Tibial artery (tissue), 4 donors: ENCODE data around the gene AKAP8L.

Experiments
- DNase-seq, 2 donors: peaks; one replicate each; pipeline ENCODE4 v3.0.0-alpha.2; 2019
- H3K27ac ChIP-seq, 2 donors: fragments of 200-600 bp; sonication (generic) in 1 of 2; 1 replicate in 1 of 2; 2 replicates in 1 of 2; pipeline ENCODE4 v1.5.1; 2018 to 2019; ENCODE audit warnings: mild to moderate bottlenecking in 1 of 2
- H3K27me3 ChIP-seq, 2 donors: fragments of 200-600 bp; sonication (generic) in 1 of 2; one replicate each; pipeline versions ENCODE4 v1.5.1 to v1.6.0; 2016 to 2019
- H3K36me3 ChIP-seq, 3 donors: fragments of 200-600 bp; sonication (generic) in 2 of 3; one replicate each; pipeline ENCODE4 v1.5.1; 2016 to 2019; ENCODE audit warnings: mild to moderate bottlenecking in 2 of 3
- H3K4me1 ChIP-seq, 4 donors: fragments of 200-600 bp; sonication (generic) in 2 of 4; 1 replicate in 3 of 4; 2 replicates in 1 of 4; pipeline ENCODE4 v1.5.1; 2016 to 2019
- H3K4me3 ChIP-seq, 2 donors: fragments of 200-600 bp; sonication (generic) in 1 of 2; 1 replicate in 1 of 2; 2 replicates in 1 of 2; pipeline ENCODE4 v1.5.1; 2018 to 2019; ENCODE audit warnings: mild to moderate bottlenecking in 2 of 2
- H3K9me3 ChIP-seq, 3 donors: fragments of 200-600 bp; sonication (generic) in 1 of 3; one replicate each; pipeline ENCODE4 v1.5.1; 2016 to 2019
- intact Hi-C: fragments of 100-400 bp; cut with DNase I; formaldehyde crosslinking; loops from one replicate; pipeline ENCODE4 v1.15.0; 2023; ENCODE audit warnings: low total_unique reads
- TF ChIP-seq, protein P1 (sequence below), 2 experiments: fragments of 200-600 bp in 1 of 2; fragments of 450-650 bp in 1 of 2; IDR thresholded peaks; one replicate each; pipeline ENCODE4 v1.5.1; 2017 to 2019; ENCODE audit warnings: antibody characterized with exemption in 2 of 2, mild to moderate bottlenecking in 1 of 2, moderate library complexity in 1 of 2

Gene AKAP8L

DNA sequence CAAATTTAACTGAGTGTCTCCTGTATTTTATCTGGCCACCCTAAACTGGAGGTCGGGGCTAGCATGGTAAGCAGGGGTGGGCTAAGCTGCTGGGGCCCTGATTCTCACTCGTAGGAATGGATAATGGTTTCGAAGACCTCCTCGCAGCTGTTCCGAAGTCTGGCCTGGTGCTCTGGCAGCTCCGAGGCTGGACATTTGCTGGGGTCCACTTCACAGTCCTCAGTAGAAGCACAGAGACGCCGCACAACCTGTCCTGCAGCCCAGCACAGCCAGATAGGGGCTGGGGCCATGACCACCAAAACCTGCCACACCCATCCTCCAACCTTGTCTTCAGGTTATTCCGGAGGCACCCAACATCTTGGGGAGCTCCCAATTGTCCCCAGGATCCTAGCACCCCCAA, 37.2 kb upstream of the AKAP8L start:
- Histone ChIP-seq H3K36me3 (no peaks in the 10 kb centered on the region), H3K4me3 (no peak overlapping the region), H3K27me3 (peaks cover 4 to 50% of the 10 kb centered on the region in 2 donors), H3K27ac (no peak overlapping the region), H3K4me1 (peaks cover 0 to 43% (median 34%) of the 10 kb centered on the region in 4 donors), H3K9me3 (no peaks in the 10 kb centered on the region)
- TF ChIP-seq, protein P1, sequence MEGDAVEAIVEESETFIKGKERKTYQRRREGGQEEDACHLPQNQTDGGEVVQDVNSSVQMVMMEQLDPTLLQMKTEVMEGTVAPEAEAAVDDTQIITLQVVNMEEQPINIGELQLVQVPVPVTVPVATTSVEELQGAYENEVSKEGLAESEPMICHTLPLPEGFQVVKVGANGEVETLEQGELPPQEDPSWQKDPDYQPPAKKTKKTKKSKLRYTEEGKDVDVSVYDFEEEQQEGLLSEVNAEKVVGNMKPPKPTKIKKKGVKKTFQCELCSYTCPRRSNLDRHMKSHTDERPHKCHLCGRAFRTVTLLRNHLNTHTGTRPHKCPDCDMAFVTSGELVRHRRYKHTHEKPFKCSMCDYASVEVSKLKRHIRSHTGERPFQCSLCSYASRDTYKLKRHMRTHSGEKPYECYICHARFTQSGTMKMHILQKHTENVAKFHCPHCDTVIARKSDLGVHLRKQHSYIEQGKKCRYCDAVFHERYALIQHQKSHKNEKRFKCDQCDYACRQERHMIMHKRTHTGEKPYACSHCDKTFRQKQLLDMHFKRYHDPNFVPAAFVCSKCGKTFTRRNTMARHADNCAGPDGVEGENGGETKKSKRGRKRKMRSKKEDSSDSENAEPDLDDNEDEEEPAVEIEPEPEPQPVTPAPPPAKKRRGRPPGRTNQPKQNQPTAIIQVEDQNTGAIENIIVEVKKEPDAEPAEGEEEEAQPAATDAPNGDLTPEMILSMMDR (IDR thresholded peaks at IDR 0.05), result no peak
- intact Hi-C loops, result no loop called here
- DNase-seq, result no peak

DNA sequence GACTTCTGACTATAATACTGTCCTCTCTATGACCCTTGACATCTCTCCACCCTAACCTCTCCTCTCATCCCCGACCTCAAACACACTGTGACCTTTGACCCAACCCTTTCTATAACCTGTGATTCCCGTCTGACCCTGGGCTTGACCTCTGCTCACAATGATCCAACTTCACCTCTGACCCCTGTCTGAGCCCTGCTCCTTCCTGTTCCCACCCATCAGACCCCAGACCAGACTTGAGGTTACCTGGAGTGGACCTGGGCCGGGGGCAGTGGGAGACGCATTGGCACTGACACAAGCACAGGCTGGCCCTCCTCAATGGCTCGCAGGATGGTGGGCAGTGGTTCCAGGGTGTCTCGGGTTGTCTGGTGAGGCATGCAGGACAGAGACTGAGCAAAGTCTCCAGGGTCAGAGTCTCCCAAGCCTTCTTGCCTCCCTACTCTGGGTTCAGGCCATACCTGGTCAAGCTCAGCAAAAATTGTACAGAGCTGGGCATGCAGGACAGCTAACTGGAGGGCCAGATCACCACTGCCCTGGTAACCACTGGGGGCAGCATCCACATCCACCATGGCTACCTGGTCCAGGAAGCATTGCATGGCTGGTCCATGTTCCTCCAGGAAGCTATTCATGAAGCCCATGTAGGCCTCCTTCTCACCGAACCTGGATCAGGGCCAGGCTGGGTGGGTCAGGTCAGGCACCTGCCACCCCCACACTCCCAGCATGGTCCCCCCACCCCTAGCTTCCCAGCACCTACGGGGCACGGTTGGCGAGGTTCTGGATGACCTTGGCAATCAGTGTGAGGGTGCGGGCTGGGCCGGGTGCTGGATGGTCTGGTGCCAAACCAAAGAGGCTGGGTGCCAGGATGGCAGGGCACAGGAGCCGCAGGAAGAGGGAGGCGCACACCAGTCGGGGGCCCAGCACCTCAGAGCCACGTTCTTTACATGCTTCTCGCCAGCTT, 35.4 kb upstream of the AKAP8L start:
- TF ChIP-seq, protein P1 (IDR thresholded peaks at IDR 0.05), result no peak
- Histone ChIP-seq H3K27me3 (peaks cover 4 to 50% of the 10 kb centered on the region in 2 donors), H3K36me3 (no peaks in the 10 kb centered on the region), H3K4me3 (no peak overlapping the region), H3K9me3 (no peaks in the 10 kb centered on the region), H3K27ac (no peak overlapping the region), H3K4me1 (peaks cover 0 to 45% (median 36%) of the 10 kb centered on the region in 4 donors)
- intact Hi-C loops, result loop anchor here (5.0 kb wide), 1 partner anchor 98 kb away; no protein-coding TSS in a partner anchor
- peak in 1 of 2 donors; percentile 63 for DNase-seq

DNA sequence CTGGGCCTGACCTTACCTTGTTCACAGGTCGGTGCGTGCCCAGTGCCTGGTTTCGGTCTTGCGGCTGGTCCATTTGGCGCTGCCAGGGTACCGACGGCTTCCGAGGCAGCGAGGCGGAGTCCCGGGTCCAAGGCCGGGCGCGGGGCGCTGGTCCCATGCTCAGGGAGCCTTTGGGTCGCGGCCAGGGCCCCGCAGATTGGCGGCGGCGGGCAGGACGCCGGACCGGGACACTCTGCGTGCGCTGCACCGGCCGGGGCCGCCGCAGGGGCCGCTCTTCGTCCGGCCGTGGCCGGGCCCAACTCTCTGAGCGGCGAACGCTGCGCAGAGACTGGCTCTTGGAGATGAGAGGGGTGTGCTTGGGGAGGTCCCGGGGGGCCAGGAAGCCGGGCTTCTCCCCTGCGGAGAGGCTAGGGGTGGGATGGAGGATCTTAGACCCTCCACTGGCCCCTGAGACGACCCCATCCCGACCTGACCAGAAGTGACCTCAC, 34.3 kb upstream of the AKAP8L start:
- TF ChIP-seq, protein P1 (IDR thresholded peaks at IDR 0.05), result peak in 1 of 2 experiments; percentile 27
- Histone ChIP-seq H3K9me3 (no peaks in the 10 kb centered on the region), H3K36me3 (no peaks in the 10 kb centered on the region), H3K4me3 (peak overlapping the region; percentile 54), H3K27me3 (peaks cover 4 to 45% of the 10 kb centered on the region in 2 donors), H3K4me1 (peaks cover 0 to 52% (median 44%) of the 10 kb centered on the region in 4 donors), H3K27ac (peak overlapping the region; percentile 39 to 75)
- peak in 1 of 2 donors; percentile 59 for DNase-seq
- intact Hi-C loops, result loop anchor here (5.0 kb wide), 1 partner anchor 99 kb away; no protein-coding TSS in a partner anchor

DNA sequence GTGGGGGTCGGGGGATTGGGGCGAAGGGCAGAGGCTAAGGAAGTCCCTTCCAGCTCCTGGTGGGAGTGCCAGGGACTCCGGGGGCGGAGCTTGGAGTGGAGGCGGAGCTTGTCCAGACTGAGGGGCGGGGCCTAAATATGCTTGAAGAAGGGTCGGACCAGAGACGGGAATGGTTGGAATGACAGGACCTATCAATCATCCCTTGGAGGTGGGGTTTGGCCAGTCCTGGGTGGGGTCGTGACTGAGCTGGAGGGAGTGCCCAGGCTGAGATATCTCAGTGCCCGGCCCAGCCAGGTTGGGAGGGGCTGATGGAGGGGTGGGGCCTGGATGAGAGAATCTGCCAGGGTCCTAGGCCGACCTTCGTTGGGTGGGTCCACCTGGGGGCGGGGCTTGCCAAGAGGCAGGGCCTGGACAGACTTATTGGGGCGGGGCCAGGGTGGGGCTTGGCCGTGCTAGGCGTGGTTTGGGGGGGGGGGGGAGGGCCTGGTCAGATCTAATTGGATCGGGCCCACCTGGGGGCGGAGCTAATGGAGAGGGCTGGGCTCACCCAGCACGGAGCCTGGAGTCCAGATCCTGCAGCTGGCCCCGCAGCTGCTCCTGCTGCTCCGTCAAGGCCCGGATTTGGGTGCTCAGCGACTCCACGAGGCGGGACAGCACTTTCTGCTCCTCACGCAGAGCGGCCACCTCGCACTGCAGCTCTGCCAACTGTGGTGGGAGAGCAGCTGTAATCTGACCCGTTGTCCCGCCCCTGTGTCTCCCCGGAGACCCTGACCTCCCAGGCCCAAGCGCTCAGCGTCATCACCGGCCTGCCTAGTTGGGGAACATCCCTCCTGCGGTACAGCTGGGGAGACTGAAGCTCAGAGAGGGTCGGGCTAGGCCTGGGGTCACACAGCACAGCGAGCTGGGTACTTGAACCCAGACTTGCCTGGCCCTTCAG, 33.6 kb upstream of the AKAP8L start:
- H3K36me3 ChIP-seq, result peaks cover 0 to under 1% (median 0%) of the 10 kb centered on the region in 3 donors
- H3K4me3 ChIP-seq, result peak overlapping the region; percentile 54
- peaks cover 0 to 44% (median 37%) of the 10 kb centered on the region in 4 donors for H3K4me1 ChIP-seq
- intact Hi-C loops, result loop anchor here (5.0 kb wide), 1 partner anchor 100 kb away; no protein-coding TSS in a partner anchor
- TF ChIP-seq, protein P1 (IDR thresholded peaks at IDR 0.05), result no peak
- no peaks in the 10 kb centered on the region for H3K9me3 ChIP-seq
- peaks cover 4 to 37% of the 10 kb centered on the region in 2 donors for H3K27me3 ChIP-seq
- peak; percentile 90 to 95 for DNase-seq
- H3K27ac ChIP-seq, result peak overlapping the region; percentile 39 to 75

DNA sequence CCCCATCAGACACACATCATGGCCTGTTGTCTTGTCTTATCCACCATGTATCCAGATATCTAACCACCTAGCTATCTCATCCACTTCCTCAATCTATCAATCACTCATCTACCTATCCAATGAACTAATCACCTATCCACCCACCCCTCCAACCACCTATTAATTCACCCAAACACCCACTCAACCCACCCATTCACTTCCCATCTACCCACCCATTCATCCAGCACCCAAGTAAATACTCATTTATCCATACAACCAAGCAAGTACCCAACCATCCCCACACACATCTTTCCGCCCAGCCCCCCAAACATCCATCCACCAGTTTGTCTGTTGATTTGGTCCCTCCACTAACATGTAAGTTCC, 31.7 kb upstream of the AKAP8L start:
- DNase-seq, result no peak
- Histone ChIP-seq H3K4me1 (peaks cover 0 to 47% (median 38%) of the 10 kb centered on the region in 4 donors), H3K27me3 (peaks cover 0 to 19% of the 10 kb centered on the region in 2 donors), H3K27ac (peak overlapping the region; percentile 75 to 82), H3K36me3 (peaks cover 0 to 12% (median 0%) of the 10 kb centered on the region in 3 donors), H3K9me3 (no peaks in the 10 kb centered on the region), H3K4me3 (no peak overlapping the region)
- intact Hi-C loops, result loop anchor here (5.0 kb wide), 1 partner anchor 102 kb away; no protein-coding TSS in a partner anchor
- TF ChIP-seq, protein P1 (IDR thresholded peaks at IDR 0.05), result no peak
